ENCODE data around the gene GPR162.

Gene GPR162

DNA sequence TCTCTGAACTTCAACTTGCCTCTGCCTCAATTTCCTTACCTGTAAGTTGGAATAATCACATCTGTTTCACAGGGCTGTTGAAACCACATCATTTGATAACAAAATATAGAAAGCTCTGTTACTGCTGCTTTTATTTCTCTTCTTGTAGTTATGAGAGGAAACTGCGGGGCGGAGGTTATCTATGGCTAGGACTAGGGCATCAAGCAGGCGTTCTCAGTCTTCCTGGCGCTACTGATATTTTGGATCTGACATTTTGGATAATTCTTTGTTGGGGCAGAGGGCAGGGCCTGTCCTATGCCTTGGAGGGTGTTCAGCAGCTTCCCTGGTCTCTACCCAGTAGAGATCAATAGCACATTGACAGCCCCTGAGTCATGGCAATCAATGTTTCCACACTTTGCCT, 10.5 kb downstream of the GPR162 start:
- TF ChIP-seq POLR2AphosphoS5 (IDR thresholded peaks at IDR 0.05; ENCODE audit: low read depth, low read length) (no peak), TAF1 (IDR thresholded peaks at IDR 0.05; ENCODE audit: borderline replicate concordance, insufficient read depth, low read length) (no peak), FOXP2 (optimal IDR thresholded peaks at IDR 0.05; ENCODE audit: borderline replicate concordance, extremely low read depth, extremely low read length, insufficient read depth) (no peak), SIN3A (IDR thresholded peaks at IDR 0.05; ENCODE audit: borderline replicate concordance, insufficient read depth, low read length) (no peak)
- TF ChIP-seq, protein P1, sequence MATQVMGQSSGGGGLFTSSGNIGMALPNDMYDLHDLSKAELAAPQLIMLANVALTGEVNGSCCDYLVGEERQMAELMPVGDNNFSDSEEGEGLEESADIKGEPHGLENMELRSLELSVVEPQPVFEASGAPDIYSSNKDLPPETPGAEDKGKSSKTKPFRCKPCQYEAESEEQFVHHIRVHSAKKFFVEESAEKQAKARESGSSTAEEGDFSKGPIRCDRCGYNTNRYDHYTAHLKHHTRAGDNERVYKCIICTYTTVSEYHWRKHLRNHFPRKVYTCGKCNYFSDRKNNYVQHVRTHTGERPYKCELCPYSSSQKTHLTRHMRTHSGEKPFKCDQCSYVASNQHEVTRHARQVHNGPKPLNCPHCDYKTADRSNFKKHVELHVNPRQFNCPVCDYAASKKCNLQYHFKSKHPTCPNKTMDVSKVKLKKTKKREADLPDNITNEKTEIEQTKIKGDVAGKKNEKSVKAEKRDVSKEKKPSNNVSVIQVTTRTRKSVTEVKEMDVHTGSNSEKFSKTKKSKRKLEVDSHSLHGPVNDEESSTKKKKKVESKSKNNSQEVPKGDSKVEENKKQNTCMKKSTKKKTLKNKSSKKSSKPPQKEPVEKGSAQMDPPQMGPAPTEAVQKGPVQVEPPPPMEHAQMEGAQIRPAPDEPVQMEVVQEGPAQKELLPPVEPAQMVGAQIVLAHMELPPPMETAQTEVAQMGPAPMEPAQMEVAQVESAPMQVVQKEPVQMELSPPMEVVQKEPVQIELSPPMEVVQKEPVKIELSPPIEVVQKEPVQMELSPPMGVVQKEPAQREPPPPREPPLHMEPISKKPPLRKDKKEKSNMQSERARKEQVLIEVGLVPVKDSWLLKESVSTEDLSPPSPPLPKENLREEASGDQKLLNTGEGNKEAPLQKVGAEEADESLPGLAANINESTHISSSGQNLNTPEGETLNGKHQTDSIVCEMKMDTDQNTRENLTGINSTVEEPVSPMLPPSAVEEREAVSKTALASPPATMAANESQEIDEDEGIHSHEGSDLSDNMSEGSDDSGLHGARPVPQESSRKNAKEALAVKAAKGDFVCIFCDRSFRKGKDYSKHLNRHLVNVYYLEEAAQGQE (IDR thresholded peaks at IDR 0.05; ENCODE audit: insufficient read depth in 1 of 2, low read depth in 2 of 2, low read length in 2 of 2): no peak

DNA sequence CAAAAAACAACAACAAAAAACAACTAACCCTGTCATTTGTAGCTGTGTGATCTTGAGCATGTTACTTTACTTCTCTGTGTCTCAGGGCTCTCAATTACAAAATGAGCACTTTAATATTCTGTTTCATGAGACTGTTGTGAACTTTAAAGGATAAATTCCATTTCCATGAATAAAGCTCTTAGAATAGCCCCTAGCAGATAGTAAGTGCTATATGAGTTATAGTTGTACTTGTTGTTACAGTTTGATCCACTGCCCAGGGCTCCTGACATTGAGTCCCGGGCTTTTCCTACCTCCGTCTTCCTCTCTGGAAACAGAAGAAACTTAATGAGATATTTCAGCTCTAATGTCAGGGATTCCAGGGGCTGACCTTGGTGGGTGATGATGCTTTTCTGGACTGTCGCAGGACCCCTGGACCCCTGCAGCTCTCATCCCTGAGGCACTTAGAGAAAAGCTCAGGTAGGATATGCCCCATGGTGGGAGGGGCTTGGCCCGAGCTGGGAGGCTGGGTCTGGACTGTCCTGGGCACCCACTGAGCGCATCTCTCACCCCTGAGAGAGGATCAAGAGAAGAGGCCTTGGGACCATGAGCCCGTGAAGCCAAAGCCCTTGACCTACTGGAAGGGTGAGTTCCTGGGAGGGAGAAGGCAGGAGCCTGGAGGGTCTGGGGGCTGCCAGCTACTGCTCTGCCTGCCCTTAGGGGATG, 11.7 kb downstream of the GPR162 start:
- TF ChIP-seq, protein P1 (IDR thresholded peaks at IDR 0.05; ENCODE audit: insufficient read depth in 1 of 2, low read depth in 2 of 2, low read length in 2 of 2): no peak
- TF ChIP-seq SIN3A (IDR thresholded peaks at IDR 0.05; ENCODE audit: borderline replicate concordance, insufficient read depth, low read length) (no peak), FOXP2 (optimal IDR thresholded peaks at IDR 0.05; ENCODE audit: borderline replicate concordance, extremely low read depth, extremely low read length, insufficient read depth) (no peak), POLR2AphosphoS5 (IDR thresholded peaks at IDR 0.05; ENCODE audit: low read depth, low read length) (no peak), TAF1 (IDR thresholded peaks at IDR 0.05; ENCODE audit: borderline replicate concordance, insufficient read depth, low read length) (no peak)

DNA sequence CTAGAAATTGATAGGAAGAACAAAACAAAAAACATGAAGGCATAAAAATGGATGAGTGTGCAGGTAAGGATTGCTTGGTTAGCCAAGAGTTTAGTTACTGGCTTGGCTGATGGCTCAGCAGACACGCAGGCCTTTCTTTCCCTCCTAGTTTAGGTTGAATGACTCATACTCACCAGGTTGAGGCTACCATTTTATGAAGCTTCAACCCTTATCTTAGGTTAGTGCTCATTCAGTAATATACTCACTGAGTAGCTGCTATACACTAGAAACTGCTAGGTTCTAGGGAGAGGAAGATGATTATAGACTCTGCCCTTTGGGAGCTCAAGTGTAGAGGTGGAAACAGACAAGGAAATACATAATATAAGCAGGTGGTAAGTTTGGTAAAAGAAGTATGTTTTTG, 12.6 kb downstream of the GPR162 start:
- TF ChIP-seq POLR2AphosphoS5 (IDR thresholded peaks at IDR 0.05; ENCODE audit: low read depth, low read length): no peak
- TF ChIP-seq FOXP2 (optimal IDR thresholded peaks at IDR 0.05; ENCODE audit: borderline replicate concordance, extremely low read depth, extremely low read length, insufficient read depth): no peak
- TF ChIP-seq, protein P1 (IDR thresholded peaks at IDR 0.05; ENCODE audit: insufficient read depth in 1 of 2, low read depth in 2 of 2, low read length in 2 of 2): no peak
- TF ChIP-seq SIN3A (IDR thresholded peaks at IDR 0.05; ENCODE audit: borderline replicate concordance, insufficient read depth, low read length): no peak
- TF ChIP-seq TAF1 (IDR thresholded peaks at IDR 0.05; ENCODE audit: borderline replicate concordance, insufficient read depth, low read length): no peak

DNA sequence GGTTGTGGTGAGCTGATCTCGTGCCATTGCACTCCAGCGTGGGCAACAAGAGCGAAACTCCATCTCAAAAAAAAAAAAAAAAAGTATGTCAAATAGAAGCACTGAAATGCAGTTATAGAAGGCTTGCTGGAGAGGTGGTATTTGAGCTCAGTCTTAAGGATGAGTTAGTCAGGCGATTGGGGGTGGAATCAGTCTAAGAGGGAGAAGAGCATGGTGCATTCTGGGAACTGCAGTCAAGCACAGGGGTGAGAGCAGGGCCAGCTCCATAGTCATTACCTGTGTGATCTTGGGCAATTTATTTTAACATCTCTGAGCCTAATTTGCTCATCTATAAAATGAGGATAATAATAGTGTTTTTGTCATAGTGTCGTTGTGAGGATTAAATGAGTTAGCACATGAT, 13.3 kb downstream of the GPR162 start:
- no peak for TF ChIP-seq SIN3A (IDR thresholded peaks at IDR 0.05; ENCODE audit: borderline replicate concordance, insufficient read depth, low read length)
- TF ChIP-seq FOXP2 (optimal IDR thresholded peaks at IDR 0.05; ENCODE audit: borderline replicate concordance, extremely low read depth, extremely low read length, insufficient read depth): no peak
- TF ChIP-seq, protein P1 (IDR thresholded peaks at IDR 0.05; ENCODE audit: insufficient read depth in 1 of 2, low read depth in 2 of 2, low read length in 2 of 2): no peak
- no peak for TF ChIP-seq TAF1 (IDR thresholded peaks at IDR 0.05; ENCODE audit: borderline replicate concordance, insufficient read depth, low read length)
- TF ChIP-seq POLR2AphosphoS5 (IDR thresholded peaks at IDR 0.05; ENCODE audit: low read depth, low read length): no peak
